ENCODE results near the gene COPE. TPM values are rescaled to one million over a fixed set of nuclear protein-coding genes. Genes with fewer than 3 reads are reported as not detected.

Gene COPE
- polyA plus RNA-seq, 1 donor (not counting 4 experiments of a cell fraction or from before 2014, with no cell fraction given) = 109 TPM

- no peak overlapping the region for H3K27ac ChIP-seq (ENCODE audit: control insufficient read depth, insufficient read depth, low read length)
- H2AFZ ChIP-seq (ENCODE audit: control insufficient read depth, low read length) = no peak overlapping the region
- FAIRE-seq (no peak), DNase-seq (ENCODE audit: low read depth, low spot score) (no peak)
- H3K79me2 ChIP-seq (ENCODE audit: control insufficient read depth, insufficient read depth, low read length) = no peaks in the 10 kb centered on the region
- H3K4me1 ChIP-seq (ENCODE audit: control insufficient read depth, extremely low read depth, insufficient read depth, low read length) = no peaks in the 10 kb centered on the region
- peaks cover 19 to 20% of the 10 kb centered on the region in 2 experiments for H3K36me3 ChIP-seq (ENCODE audit: control insufficient read depth in 2 of 2, extremely low read depth in 1 of 2, insufficient read depth in 2 of 2, low read length in 2 of 2)
- TF ChIP-seq CTCF (optimal IDR thresholded peaks at IDR 0.05 in 1 of 3, IDR thresholded peaks at IDR 0.05 in 1 of 3, conservative IDR thresholded peaks at IDR 0.05 in 1 of 3; ENCODE audit: extremely low read depth in 1 of 3, insufficient read depth in 2 of 3, low read length in 3 of 3) = no peak
- no peak for TF ChIP-seq EZH2 (IDR thresholded peaks at IDR 0.05; ENCODE audit: low read length)
- H3K9me1 ChIP-seq (ENCODE audit: control insufficient read depth, extremely low read depth, insufficient read depth, low read length) = no peaks in the 10 kb centered on the region
- H3K27me3 ChIP-seq (ENCODE audit: control insufficient read depth, extremely low read depth, insufficient read depth, low read length) = peaks cover 6% of the 10 kb centered on the region
- no peak overlapping the region for H3K4me3 ChIP-seq (ENCODE audit: control insufficient read depth in 2 of 3, extremely low read depth in 1 of 3, insufficient read depth in 2 of 3, low read depth in 1 of 3, low read length in 3 of 3)
- dilution Hi-C loops (cut with MboI; ENCODE audit: extremely low pct_ligation_motif_present, low sequenced_read_pairs) = no loop called here
- no peak overlapping the region for H3K4me2 ChIP-seq (ENCODE audit: control insufficient read depth, extremely low read depth, insufficient read depth, low read depth, low read length)
- no peaks in the 10 kb centered on the region for H4K20me1 ChIP-seq (ENCODE audit: control insufficient read depth, extremely low read depth, insufficient read depth, low read length)
- H3K9ac ChIP-seq (ENCODE audit: control insufficient read depth, extremely low read depth, insufficient read depth, low read length) = no peak overlapping the region
- no peaks in the 10 kb centered on the region for H3K9me3 ChIP-seq (ENCODE audit: control insufficient read depth, low read depth, low read length)
Measured at GRCh38 chr19:18869781-18870530, 49.2 kb downstream of the COPE start.

GRCh38 chr19:18869023-18869618, 50.1 kb downstream of the COPE start:
- DNase-seq (ENCODE audit: low read depth, low spot score) (no peak), FAIRE-seq (no peak)
- H3K9me3 ChIP-seq (ENCODE audit: control insufficient read depth, low read depth, low read length) = no peaks in the 10 kb centered on the region
- no peaks in the 10 kb centered on the region for H3K4me1 ChIP-seq (ENCODE audit: control insufficient read depth, extremely low read depth, insufficient read depth, low read length)
- H3K27ac ChIP-seq (ENCODE audit: control insufficient read depth, insufficient read depth, low read length) = no peak overlapping the region
- H3K36me3 ChIP-seq (ENCODE audit: control insufficient read depth in 2 of 2, extremely low read depth in 1 of 2, insufficient read depth in 2 of 2, low read length in 2 of 2) = peaks cover 21 to 23% of the 10 kb centered on the region in 2 experiments
- H3K4me2 ChIP-seq (ENCODE audit: control insufficient read depth, extremely low read depth, insufficient read depth, low read depth, low read length) = no peak overlapping the region
- no peak overlapping the region for H3K9ac ChIP-seq (ENCODE audit: control insufficient read depth, extremely low read depth, insufficient read depth, low read length)
- no peaks in the 10 kb centered on the region for H4K20me1 ChIP-seq (ENCODE audit: control insufficient read depth, extremely low read depth, insufficient read depth, low read length)
- peaks cover 6% of the 10 kb centered on the region for H3K27me3 ChIP-seq (ENCODE audit: control insufficient read depth, extremely low read depth, insufficient read depth, low read length)
- no peaks in the 10 kb centered on the region for H3K9me1 ChIP-seq (ENCODE audit: control insufficient read depth, extremely low read depth, insufficient read depth, low read length)
- TF ChIP-seq CTCF (optimal IDR thresholded peaks at IDR 0.05 in 1 of 3, IDR thresholded peaks at IDR 0.05 in 1 of 3, conservative IDR thresholded peaks at IDR 0.05 in 1 of 3; ENCODE audit: extremely low read depth in 1 of 3, insufficient read depth in 2 of 3, low read length in 3 of 3) = no peak
- no peak for TF ChIP-seq EZH2 (IDR thresholded peaks at IDR 0.05; ENCODE audit: low read length)
- H3K4me3 ChIP-seq (ENCODE audit: control insufficient read depth in 2 of 3, extremely low read depth in 1 of 3, insufficient read depth in 2 of 3, low read depth in 1 of 3, low read length in 3 of 3) = no peak overlapping the region
- no peak overlapping the region for H2AFZ ChIP-seq (ENCODE audit: control insufficient read depth, low read length)
- dilution Hi-C loops (cut with MboI; ENCODE audit: extremely low pct_ligation_motif_present, low sequenced_read_pairs) = no loop called here
- no peaks in the 10 kb centered on the region for H3K79me2 ChIP-seq (ENCODE audit: control insufficient read depth, insufficient read depth, low read length)
